Fibroblast of skin of right biceps (primary cell): ENCODE results near the gene PTPN12.

Experiments
- DNase-seq: peaks from one replicate; pipeline ENCODE4 v3.0.0-alpha.2; 2013

PTPN12 gene

DNA sequence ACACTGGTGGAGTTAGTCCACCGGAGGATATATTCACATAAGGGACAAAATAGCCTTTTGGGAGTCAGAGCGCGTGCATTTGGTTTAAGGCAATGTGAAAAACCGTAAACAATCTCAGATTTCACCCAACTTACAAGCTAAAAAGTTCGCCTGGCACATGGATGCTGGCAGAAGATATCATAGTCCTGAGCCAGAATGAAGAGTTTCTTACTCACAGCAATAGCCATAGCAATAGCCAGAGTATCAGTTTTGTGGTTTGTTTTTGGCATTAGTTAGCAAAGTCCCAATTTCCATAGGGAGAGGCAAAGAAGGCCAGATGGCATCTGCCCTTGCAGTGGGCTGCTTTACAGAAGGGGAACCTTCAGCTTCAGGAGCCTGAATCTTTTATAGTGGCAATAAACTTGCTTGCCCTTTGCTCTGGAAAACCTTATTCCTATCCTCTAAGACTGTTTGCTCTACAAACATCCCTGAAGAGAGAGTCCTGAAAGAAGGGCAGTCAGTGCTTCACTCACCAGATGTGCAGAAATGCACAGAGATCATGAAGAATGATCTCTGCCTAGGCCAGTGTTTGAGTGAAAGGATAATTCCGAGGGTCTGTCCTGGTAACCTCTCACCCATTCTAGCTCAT lies 130.5 kb downstream of the PTPN12 start:
- DNase-seq, result no peak

DNA sequence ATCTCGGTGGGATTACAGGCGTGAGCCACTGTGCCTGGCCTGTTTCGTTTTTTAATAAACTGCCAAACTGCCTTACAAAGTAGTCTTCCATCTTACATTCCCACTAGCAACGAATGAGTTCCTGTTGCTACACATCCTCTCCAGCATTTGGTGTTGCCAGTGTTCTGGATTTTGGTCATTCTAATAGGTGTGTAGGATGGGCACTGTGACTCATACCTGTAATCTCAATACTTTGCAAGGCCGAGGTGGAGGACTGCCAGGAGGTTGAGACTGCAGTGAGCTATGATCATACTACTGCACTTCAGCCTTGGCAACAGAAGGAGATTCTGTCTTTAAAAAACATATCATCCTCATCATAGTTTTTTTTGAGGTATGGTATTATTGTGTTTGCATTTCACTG lies 137.8 kb downstream of the PTPN12 start:
- peak; percentile 56 for DNase-seq

- no peak for DNase-seq
Observed at GRCh38 chr7:77679608-77680007, 142.5 kb downstream of the PTPN12 start.

GRCh38 chr7:77680266-77680665 lies 143.2 kb downstream of the PTPN12 start:
- no peak for DNase-seq

DNA sequence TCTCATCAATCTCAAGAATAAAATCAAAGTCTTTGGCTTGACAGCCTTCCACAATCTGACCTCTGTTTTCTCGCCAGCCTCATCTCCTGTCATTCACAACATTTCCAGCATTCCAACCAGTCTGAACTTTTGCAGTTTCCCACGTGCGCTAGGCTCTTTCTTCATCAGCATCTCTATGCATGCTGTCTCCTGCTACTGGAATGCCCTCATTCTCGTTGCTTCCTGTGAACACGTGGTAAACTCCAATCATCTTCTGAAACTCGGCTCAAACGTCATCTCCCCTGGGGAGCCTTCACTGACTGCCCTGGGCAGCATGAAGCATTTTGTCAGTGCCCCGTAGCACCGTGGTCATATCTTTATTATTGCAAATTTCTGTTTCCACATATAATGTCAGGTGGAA lies 146.9 kb downstream of the PTPN12 start:
- peak; percentile 78 for DNase-seq

DNA sequence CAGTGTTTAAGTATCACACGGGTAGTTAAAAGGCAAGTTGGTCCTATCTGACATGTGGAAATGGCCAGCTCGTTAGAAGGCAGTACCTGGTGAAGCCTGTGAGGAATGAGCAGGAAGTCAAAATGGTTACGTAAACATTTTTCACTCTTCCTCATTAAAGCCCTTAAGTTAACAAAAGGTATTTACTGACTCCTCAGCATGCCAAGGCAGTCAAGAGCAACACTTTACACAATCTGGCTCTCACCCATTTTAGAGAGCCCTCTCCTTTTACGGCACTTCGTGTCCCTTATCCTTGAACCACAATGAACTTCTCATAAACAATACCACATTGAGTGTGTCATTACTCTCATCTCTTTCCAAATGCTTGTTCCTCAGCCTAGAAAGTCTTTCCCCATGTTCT lies 148.1 kb downstream of the PTPN12 start:
- DNase-seq, result no peak

GRCh38 chr7:77687100-77687746 lies 150.1 kb downstream of the PTPN12 start:
- peak; percentile 20 for DNase-seq

DNA sequence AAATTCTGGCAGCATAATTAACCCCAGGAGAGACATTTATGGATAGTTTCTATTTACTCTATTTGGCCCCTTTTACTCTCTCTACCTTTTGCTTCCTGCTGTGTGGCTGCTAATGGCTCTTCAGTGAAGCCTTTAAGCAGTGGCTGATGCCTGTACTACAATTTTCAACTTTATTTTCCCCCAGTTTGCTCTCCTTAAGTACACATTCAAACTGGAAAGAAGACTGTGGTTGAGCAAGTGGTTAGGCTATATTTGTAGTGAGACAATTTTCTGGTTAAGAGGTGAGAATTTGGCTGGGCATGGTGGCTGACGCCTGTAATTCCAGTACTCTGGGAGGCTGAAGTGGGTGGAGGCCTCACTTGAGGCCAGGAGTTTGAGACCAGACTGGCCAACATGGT lies 150.7 kb downstream of the PTPN12 start:
- DNase-seq, result no peak
